ENCODE measurements around the gene TENM3. TPM values are rescaled to one million over a fixed set of nuclear protein-coding genes. Genes with fewer than 3 reads are reported as not detected.

Gene TENM3
- total and polyA plus RNA-seq, 2 of the 8 experiments (the other 6 are each of a cell fraction or from before 2014, with no cell fraction given), result 36.9 to 69.3 TPM

GRCh38 chr4:182530451-182530850 lies 287.2 kb downstream of the TENM3 start (continued):
- no peak for TF ChIP-seq TCF12 (IDR thresholded peaks at IDR 0.05; ENCODE audit: low read depth, low read length)
- TF ChIP-seq SIN3A (conservative IDR thresholded peaks at IDR 0.05 in 1 of 2, IDR thresholded peaks at IDR 0.05 in 1 of 2; ENCODE audit: low read depth in 1 of 2, low read length in 2 of 2), result no peak
- no peak for TF ChIP-seq RBBP5 (IDR thresholded peaks at IDR 0.05; ENCODE audit: borderline replicate concordance, low read depth, low read length)
- no peak for TF ChIP-seq SIRT6 (IDR thresholded peaks at IDR 0.05; ENCODE audit: low read length)
